Stromal cell of bone marrow (primary cell): ENCODE results near the gene DCHS2.
A peak's percentile ranks its signal among the peaks of the same experiment; 100 is the strongest.

Source experiments
- DNase-seq: peaks from one replicate; pipeline ENCODE4 v3.0.0-alpha.2; 2012; ENCODE audit warnings: low read depth

DCHS2 gene

GRCh38 chr4:154491341-154492271 is at the start of gene DCHS2:
DCHS2 (minus strand) TSS chr4:154491799; CDS start chr4:154491355, 444 bp downstream.
- no peak for DNase-seq

GRCh38 chr4:154534296-154534695 is 42.7 kb upstream of the DCHS2 start:
- peak; percentile 62 for DNase-seq

DNA sequence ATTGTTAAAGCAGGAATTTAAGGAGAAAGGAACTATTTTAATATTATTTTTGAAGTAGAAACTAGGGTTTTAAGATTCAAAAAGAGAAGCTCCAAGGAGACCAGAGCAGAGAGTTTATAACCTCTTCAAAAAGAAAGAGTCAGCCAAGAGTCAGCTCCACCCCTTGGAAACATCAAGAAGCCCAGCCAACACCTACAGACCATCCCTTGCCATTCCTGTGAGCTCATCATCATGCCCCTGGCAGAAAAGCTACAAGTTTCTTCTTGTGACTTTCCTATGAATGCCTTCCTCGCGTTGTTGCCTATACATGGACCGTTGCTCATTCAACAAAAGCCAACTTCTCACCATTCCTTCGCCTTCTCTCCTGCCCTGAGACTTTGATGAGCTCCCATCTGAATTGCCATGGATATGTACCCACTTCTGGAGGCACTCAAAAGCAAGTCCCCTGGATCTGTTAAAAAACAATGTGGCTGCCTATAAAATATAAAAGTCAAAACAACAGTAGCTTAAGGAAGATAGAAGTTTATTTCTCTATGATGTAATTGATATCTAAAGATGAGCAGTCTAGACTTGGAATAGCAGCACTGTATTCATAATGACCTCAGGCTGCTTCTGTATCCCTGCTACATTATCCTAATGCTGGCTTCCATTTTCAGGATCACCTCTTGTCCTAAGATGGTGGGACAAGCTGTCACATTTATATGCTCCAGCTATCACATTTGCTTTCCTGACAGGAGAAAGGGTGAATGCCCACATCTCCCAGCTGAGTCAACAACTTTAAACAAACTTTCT is 38.3 kb upstream of the DCHS2 start:
- no peak for DNase-seq

DNA sequence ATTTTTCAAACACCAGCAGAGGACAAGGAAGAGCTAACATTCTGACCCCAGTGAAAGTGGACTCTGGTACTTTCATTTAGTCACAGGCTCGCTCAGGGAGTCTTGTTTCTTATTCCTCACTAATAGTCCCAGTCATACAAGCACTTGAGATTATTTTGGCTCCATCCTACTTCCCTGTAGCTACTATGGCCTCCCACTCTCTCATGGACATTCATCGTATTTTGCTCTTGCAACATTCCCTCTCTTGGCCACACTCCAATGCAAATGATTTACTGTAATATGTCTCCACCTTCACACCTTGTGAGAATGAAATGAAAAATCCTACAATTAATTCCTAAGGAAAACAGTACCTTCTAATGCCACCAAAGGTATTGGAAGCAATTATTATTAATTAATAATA is 37.3 kb upstream of the DCHS2 start:
- no peak for DNase-seq

DNA sequence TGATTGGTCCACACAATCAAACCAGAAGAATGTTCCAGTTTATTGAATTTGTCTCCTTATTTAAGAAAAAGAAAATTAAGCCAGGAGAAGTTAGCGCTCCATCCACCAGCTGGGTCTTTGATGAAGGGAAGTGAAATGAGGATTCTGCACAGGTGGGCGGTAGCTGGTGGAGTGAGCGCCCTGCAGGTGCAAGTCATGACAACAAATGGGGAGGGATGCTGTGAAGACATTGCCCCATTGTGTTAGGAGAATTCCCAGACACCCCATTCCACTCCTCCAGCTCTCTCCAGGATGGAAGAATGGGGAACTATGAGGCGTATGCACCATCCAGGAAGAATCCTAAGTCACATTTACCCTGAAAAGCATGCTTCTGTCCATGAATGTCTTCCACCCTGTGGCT is 35.7 kb upstream of the DCHS2 start:
- no peak for DNase-seq

- DNase-seq = no peak
Observed at GRCh38 chr4:154526151-154526550, 34.6 kb upstream of the DCHS2 start.

GRCh38 chr4:154521607-154522006 is 30.0 kb upstream of the DCHS2 start:
- DNase-seq = no peak

DNA sequence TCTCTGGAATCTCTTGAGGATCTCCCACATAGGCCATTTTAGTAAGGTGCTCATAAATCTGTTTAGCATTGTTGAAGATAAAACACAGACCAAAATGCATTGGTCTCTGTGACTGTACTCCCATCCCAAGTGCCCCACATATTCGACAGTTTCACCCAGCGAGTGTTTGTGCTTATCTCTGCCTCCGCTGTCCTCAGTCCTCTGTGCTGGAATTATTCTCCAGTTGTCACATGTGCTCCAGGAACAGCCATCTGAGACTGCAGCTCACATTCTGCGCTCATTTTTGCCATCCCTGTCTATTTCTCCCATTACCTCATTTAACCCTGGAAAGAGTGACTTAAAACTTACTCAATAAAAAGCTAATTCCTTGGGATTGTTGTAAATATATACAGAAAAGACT is 27.6 kb upstream of the DCHS2 start:
- no peak for DNase-seq

- no peak for DNase-seq
Observed at GRCh38 chr4:154517591-154517990, 26.0 kb upstream of the DCHS2 start.

GRCh38 chr4:154516318-154517029 is 24.9 kb upstream of the DCHS2 start:
- DNase-seq = no peak

DNA sequence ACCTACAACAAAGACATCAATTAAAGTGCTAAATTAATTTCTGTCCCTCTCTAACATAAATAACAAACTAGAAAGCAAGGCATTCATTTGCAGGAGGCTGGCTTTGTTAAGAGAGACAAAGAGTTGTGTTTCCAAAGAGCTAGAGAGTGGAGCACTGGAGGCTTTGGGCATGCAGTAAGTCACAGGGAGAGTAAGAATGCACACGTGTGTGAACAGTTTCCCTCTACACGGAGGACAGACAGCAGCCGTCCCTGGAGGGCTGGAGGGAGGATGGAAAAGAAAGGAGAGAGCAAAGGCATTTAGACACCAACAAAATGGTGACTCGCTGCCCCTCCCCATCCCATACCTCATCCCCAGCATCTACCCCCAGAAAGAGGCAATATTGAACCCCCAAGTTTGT is 20.4 kb upstream of the DCHS2 start:
- no peak for DNase-seq

DNA sequence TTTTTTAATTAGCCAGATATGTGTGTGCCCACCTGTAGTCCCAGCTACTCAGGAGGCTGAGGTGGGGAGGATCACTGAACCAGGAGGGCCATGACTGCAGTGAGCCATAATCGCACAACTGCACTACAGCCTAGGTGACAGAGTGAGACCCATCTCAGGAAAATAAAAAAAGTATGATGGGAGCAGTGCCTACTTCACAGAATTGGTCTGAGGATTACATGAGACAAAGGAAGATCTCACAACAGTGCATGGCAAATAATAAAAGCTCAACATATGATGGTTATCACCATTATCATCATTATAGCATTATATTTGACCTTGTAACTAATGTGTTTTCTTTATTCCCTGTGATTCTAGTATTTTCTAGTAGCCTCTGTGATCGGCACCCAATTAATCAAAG is 19.9 kb upstream of the DCHS2 start:
- no peak for DNase-seq

DNA sequence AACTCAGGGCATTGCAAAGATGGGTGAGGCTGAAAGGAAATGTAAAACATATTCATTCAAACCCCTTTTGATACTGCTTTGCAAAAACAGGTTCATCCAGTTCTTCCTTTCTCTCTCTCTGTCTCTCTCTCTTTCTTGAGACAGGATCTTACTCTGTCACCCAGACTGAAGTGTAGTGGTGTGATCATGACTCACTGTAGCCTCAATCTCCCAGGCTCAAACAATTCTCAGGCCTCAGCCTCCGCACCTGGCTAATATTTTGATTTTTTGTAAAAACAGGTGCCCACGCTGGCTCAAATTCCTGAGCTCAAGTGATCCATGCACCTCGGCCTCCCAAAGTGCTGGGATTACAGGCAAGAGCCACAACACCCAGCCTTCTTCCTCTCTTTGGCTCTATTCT is 15.6 kb upstream of the DCHS2 start:
- no peak for DNase-seq

- DNase-seq = peak; percentile 15
Observed at GRCh38 chr4:154506253-154506652, 14.7 kb upstream of the DCHS2 start.

DNA sequence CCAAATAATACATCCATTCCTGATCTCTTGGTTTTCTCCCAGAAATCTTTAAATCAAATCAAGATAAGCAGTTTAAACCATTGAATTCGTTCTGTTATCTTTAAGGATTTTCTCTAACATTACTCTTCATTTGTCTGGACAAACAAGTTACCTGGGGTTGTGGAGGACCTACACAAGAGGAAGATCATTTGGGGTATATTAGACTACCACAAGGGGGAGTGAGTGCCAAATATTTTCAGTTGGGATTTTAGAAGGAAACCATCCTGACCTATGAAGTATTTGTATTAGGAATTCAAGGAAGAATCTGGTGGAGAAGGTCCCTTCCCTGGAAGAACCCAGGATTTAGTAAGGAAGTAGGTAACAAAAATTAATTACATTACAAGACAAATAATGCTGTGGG is 12.0 kb upstream of the DCHS2 start:
- DNase-seq = peak; percentile 2

GRCh38 chr4:154502111-154502510 is 10.5 kb upstream of the DCHS2 start:
- no peak for DNase-seq

- no peak for DNase-seq
Observed at GRCh38 chr4:154497889-154498288, 6.3 kb upstream of the DCHS2 start.

GRCh38 chr4:154495867-154496266 is 4.3 kb upstream of the DCHS2 start:
- no peak for DNase-seq

GRCh38 chr4:154492288-154492687 is 689 bp upstream of the DCHS2 start:
- DNase-seq = no peak

DNA sequence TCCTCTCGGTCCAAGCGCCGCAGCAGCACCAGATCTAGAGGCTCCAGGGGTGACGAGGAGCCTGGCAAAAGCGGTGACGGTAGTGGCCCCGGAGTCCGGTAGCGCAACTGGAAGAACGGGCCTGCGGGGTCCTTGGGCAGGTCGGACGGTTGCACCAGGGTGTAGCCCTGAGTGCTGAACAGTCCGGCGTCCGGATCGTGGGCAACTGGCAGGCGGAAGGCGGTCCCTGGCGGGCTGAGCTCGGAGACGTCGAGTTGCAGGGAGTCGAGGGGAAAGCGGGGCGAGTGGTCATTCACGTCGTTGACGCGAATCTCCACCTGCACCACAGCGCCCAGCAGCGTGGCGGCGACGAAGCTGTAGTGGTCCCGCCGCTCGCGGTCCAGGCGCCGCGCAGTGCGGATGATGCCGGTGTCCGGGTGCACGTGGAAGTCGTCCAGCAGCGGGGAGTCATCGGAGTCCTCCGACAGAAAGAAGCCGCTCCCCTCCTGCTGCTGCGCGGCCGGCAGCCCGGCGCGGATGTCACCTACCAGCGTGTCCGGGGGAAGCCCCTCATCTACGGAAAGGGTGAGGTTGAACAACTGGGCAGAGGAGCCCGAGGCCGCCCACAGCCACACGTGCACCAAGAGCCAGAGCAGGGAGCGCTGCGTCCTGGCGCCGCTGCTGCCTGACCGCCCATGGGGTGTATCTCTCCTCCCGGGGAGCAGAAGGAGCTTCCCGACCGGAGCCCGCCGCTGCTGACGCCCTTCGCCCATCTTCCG is 837 bp downstream of the DCHS2 start:
- no peak for DNase-seq

GRCh38 chr4:154490234-154490582 is 1.4 kb downstream of the DCHS2 start:
- no peak for DNase-seq
